Measurements from ENCODE around the gene NUP93. TPM values are rescaled to one million over a fixed set of nuclear protein-coding genes. Genes with fewer than 3 reads are reported as not detected.

NUP93 gene
- total RNA-seq, 2 experiments from 2014 or later, result 161 to 172 TPM

DNA sequence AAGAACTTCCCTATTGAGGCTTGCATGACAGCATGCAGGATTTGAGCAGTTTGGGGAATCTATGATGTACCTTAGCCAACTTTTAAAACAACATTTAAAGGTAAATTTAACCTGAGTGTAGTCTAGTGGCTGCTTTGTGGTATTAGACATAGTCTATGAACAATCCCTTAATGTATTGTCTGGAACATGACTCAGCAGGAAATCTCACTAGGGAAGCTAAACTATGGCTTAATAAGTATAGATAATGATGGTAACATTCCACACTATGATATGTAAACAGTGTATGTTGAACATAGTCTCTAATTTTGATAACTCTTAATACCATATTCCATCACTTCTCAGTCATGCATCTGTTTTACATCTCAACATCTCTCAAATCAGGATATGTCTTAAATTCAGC is 83.0 kb downstream of the NUP93 start:
- Mint-ChIP-seq H3K36me3 (ENCODE audit: low read depth) (peaks cover 7% of the 10 kb centered on the region), H3K9me3 (no peaks in the 10 kb centered on the region), H3K4me3 (no peak overlapping the region), H3K27me3 (ENCODE audit: low read depth) (no peaks in the 10 kb centered on the region), H3K27ac (no peak overlapping the region), H3K4me1 (ENCODE audit: low read depth) (no peaks in the 10 kb centered on the region)
- CTCF ChIA-PET, result no interaction called here
- intact Hi-C loops (cut with micrococcal nuclease), result no loop called here
- DNase-seq, result no peak

- CTCF ChIA-PET, result no interaction called here
- H3K9me3 Mint-ChIP-seq, result no peaks in the 10 kb centered on the region
- no peak for DNase-seq
- no peaks in the 10 kb centered on the region for H3K4me1 Mint-ChIP-seq (ENCODE audit: low read depth)
- H3K4me3 Mint-ChIP-seq, result no peak overlapping the region
- no peaks in the 10 kb centered on the region for H3K27me3 Mint-ChIP-seq (ENCODE audit: low read depth)
- peaks cover 8% of the 10 kb centered on the region for H3K36me3 Mint-ChIP-seq (ENCODE audit: low read depth)
- no peak overlapping the region for H3K27ac Mint-ChIP-seq
- intact Hi-C loops (cut with micrococcal nuclease), result no loop called here
These were observed 84.9 kb downstream of the NUP93 start for GRCh38 chr16:56814537-56815432.

GRCh38 chr16:56815721-56816120 is 85.8 kb downstream of the NUP93 start:
- CTCF ChIA-PET, result no interaction called here
- H3K4me1 Mint-ChIP-seq (ENCODE audit: low read depth), result no peaks in the 10 kb centered on the region
- H3K27ac Mint-ChIP-seq, result no peak overlapping the region
- H3K9me3 Mint-ChIP-seq, result no peaks in the 10 kb centered on the region
- DNase-seq, result no peak
- intact Hi-C loops (cut with micrococcal nuclease), result no loop called here
- peaks cover 9% of the 10 kb centered on the region for H3K36me3 Mint-ChIP-seq (ENCODE audit: low read depth)
- no peak overlapping the region for H3K4me3 Mint-ChIP-seq
- H3K27me3 Mint-ChIP-seq (ENCODE audit: low read depth), result no peaks in the 10 kb centered on the region

- H3K9me3 Mint-ChIP-seq, result no peaks in the 10 kb centered on the region
- H3K27ac Mint-ChIP-seq, result no peak overlapping the region
- H3K4me3 Mint-ChIP-seq, result no peak overlapping the region
These were observed 87.1 kb downstream of the NUP93 start for GRCh38 chr16:56817056-56817455.

DNA sequence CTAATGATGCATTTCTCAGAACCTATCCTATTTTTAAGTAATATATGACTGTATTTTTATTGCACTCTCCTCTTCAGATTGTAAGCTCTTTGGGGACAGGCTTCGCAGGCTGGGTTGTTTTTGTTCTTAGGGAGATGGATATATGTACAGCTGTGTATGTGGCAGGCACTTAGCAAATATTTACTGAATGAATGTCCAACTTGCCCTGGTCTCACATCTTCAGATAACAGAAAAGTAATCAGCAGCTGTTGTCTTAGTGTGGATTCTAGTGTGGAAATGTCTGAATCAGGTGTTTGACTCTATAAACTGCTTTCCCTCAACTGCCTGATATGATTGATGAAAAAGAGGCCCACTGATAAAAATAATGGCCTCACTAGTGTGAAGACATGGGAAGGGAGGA is 88.0 kb downstream of the NUP93 start:
- DNase-seq, result no peak
- no peaks in the 10 kb centered on the region for H3K4me1 Mint-ChIP-seq (ENCODE audit: low read depth)
- no peak overlapping the region for H3K4me3 Mint-ChIP-seq
- no peaks in the 10 kb centered on the region for H3K27me3 Mint-ChIP-seq (ENCODE audit: low read depth)
- intact Hi-C loops (cut with micrococcal nuclease), result no loop called here
- peaks cover 19% of the 10 kb centered on the region for H3K36me3 Mint-ChIP-seq (ENCODE audit: low read depth)
- CTCF ChIA-PET, result interaction anchor here (0.8 to 1.7 kb wide), 3 partner anchors 12 to 134 kb away, joined by 3 to 4 read pairs (median 3); no protein-coding TSS in a partner anchor
- no peaks in the 10 kb centered on the region for H3K9me3 Mint-ChIP-seq
- H3K27ac Mint-ChIP-seq, result no peak overlapping the region

More at GRCh38 chr16:56817056-56817455, 87.1 kb downstream of the NUP93 start:
- peaks cover 16% of the 10 kb centered on the region for H3K36me3 Mint-ChIP-seq (ENCODE audit: low read depth)
- H3K4me1 Mint-ChIP-seq (ENCODE audit: low read depth), result no peaks in the 10 kb centered on the region
- intact Hi-C loops (cut with micrococcal nuclease), result no loop called here
- DNase-seq, result no peak
- H3K27me3 Mint-ChIP-seq (ENCODE audit: low read depth), result no peaks in the 10 kb centered on the region
- CTCF ChIA-PET, result interaction anchor here (0.8 to 1.7 kb wide), 2 partner anchors 24 to 135 kb away, joined by 3 to 4 read pairs; no protein-coding TSS in a partner anchor

DNA sequence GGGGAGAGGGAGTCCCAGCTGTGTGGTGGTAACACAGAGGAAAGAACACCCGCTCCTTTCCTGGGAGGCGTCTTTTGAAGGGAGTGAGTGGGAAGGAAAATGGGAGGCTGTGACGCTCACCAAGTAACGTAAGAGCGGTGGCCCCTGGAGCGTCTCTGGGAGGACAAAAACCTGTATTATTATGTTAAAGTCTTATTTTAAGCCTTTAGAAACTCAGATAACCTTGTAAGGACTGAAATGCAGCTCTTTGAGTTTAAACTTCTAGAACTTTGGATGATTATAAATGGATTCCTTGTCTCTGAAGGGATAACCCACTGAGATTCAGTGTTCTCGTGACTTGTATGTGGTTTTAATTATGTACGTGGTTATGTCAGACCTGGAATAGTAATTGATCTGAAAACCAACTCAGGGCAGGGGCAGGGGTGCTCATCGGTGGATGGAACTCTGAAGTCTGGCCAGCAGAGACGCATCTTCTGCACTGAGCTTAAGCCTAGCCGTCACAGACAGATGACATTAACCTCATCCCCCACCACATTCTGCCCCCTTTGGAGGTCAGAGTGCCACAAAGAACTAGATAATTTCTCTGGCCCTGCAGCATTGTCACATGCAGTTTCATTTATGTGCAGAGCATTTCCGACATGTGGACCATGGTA is 93.3 kb downstream of the NUP93 start:
- Mint-ChIP-seq H3K9me3 (no peaks in the 10 kb centered on the region), H3K27me3 (ENCODE audit: low read depth) (no peaks in the 10 kb centered on the region), H3K36me3 (ENCODE audit: low read depth) (peaks cover 38% of the 10 kb centered on the region), H3K4me3 (no peak overlapping the region), H3K4me1 (ENCODE audit: low read depth) (no peaks in the 10 kb centered on the region), H3K27ac (no peak overlapping the region)
- DNase-seq, result no peak
- intact Hi-C loops (cut with micrococcal nuclease), result no loop called here
- CTCF ChIA-PET, result no interaction called here

DNA sequence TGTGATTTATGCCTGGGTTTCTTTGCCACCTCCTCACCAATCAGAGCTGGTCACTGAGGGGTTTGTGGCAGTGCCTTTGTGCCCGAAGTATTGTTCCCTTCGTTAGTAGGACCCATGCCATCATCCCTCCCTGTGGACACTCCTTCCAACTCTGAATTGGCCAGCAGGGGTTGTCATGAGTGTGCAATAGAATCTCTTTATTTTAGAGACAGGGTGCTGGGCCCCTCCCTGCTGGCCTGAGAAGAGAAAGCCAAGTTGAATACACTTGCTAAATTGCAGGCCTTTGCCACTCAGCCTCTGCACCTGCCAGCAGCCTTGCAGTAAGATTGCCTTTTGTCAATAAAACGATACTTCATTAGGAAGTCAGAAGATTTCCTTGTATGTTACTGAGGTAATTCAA is 94.4 kb downstream of the NUP93 start:
- no peak overlapping the region for H3K4me3 Mint-ChIP-seq
- H3K36me3 Mint-ChIP-seq (ENCODE audit: low read depth), result peaks cover 43% of the 10 kb centered on the region
- no peak for DNase-seq
- H3K27ac Mint-ChIP-seq, result no peak overlapping the region
- CTCF ChIA-PET, result interaction anchor here (0.7 to 1.5 kb wide), 3 partner anchors 32 to 113 kb away, joined by 3 to 4 read pairs (median 3); no protein-coding TSS in a partner anchor
- no peaks in the 10 kb centered on the region for H3K27me3 Mint-ChIP-seq (ENCODE audit: low read depth)
- intact Hi-C loops (cut with micrococcal nuclease), result no loop called here
- no peaks in the 10 kb centered on the region for H3K4me1 Mint-ChIP-seq (ENCODE audit: low read depth)
- no peaks in the 10 kb centered on the region for H3K9me3 Mint-ChIP-seq

- Mint-ChIP-seq H3K36me3 (ENCODE audit: low read depth) (peaks cover 45% of the 10 kb centered on the region), H3K4me1 (ENCODE audit: low read depth) (no peaks in the 10 kb centered on the region), H3K4me3 (no peak overlapping the region), H3K27me3 (ENCODE audit: low read depth) (no peaks in the 10 kb centered on the region), H3K9me3 (no peaks in the 10 kb centered on the region), H3K27ac (no peak overlapping the region)
- DNase-seq, result no peak
- intact Hi-C loops (cut with micrococcal nuclease), result no loop called here
- CTCF ChIA-PET, result interaction anchor here (0.7 to 1.5 kb wide), 3 partner anchors 31 to 112 kb away, joined by 3 to 4 read pairs (median 3); no protein-coding TSS in a partner anchor
These were observed 94.9 kb downstream of the NUP93 start for GRCh38 chr16:56824804-56825203.

DNA sequence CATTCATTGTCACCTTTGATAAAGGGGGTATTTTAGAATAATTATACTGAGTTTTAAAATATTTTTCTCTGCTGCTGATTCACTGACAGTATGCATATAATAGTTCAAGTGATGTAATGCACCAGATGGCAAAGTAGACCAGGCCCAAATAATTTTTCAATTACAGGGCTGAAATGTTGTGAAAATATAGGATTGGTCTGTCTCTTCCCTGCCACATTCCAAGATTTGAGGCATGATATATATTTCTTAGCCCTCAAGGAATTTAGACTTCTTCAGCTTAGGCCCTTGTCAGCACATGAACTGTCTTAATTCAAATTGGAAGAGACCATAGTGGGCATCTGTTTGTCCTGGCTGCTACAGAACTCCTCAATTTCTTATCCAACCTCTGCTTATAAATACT is 95.9 kb downstream of the NUP93 start:
- Mint-ChIP-seq H3K27ac (no peak overlapping the region), H3K9me3 (no peaks in the 10 kb centered on the region), H3K27me3 (ENCODE audit: low read depth) (no peaks in the 10 kb centered on the region), H3K4me3 (no peak overlapping the region), H3K36me3 (ENCODE audit: low read depth) (peaks cover 44% of the 10 kb centered on the region), H3K4me1 (ENCODE audit: low read depth) (no peaks in the 10 kb centered on the region)
- no peak for DNase-seq
- CTCF ChIA-PET, result interaction anchor here (0.7 kb wide), 1 partner anchor 1821 kb away, joined by 3 read pairs; no protein-coding TSS in a partner anchor
- intact Hi-C loops (cut with micrococcal nuclease), result no loop called here

- H3K4me3 Mint-ChIP-seq, result no peak overlapping the region
- no peak for DNase-seq
- H3K36me3 Mint-ChIP-seq (ENCODE audit: low read depth), result peaks cover 53% of the 10 kb centered on the region
- no peaks in the 10 kb centered on the region for H3K9me3 Mint-ChIP-seq
- H3K27me3 Mint-ChIP-seq (ENCODE audit: low read depth), result no peaks in the 10 kb centered on the region
- CTCF ChIA-PET, result interaction anchor here (1.3 to 1.4 kb wide), 2 partner anchors 122 to 127 kb away, joined by 3 read pairs; no protein-coding TSS in a partner anchor
- intact Hi-C loops (cut with micrococcal nuclease), result no loop called here
- peaks cover 13% of the 10 kb centered on the region for H3K4me1 Mint-ChIP-seq (ENCODE audit: low read depth)
- no peak overlapping the region for H3K27ac Mint-ChIP-seq
These were observed 98.7 kb downstream of the NUP93 start for GRCh38 chr16:56828647-56829046.

GRCh38 chr16:56830669-56831068 is 100.7 kb downstream of the NUP93 start:
- H3K9me3 Mint-ChIP-seq, result no peaks in the 10 kb centered on the region
- CTCF ChIA-PET, result no interaction called here
- no peak for DNase-seq
- intact Hi-C loops (cut with micrococcal nuclease), result no loop called here
- no peak overlapping the region for H3K4me3 Mint-ChIP-seq
- peaks cover 13% of the 10 kb centered on the region for H3K4me1 Mint-ChIP-seq (ENCODE audit: low read depth)
- H3K27me3 Mint-ChIP-seq (ENCODE audit: low read depth), result no peaks in the 10 kb centered on the region
- no peak overlapping the region for H3K27ac Mint-ChIP-seq
- peaks cover 55% of the 10 kb centered on the region for H3K36me3 Mint-ChIP-seq (ENCODE audit: low read depth)

DNA sequence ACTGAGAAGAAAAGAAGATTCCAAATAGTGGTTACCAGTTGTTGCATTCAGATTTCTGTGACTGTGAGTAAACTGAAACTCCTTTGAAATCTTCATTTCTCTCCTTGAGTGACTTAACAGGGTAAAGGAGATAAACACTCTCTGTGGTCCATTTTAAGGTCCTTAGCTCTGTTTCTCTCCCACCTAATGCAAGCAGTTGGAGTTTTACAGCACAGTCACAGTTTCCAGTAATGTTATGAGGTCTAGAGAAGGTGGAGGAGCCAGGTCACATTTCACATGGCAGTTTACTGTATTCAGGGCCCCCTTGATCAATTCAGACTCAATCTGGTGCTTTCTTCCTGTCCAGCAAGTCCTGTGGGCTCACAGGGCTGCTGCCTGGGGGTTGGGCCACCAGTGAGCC is 102.8 kb downstream of the NUP93 start:
- Mint-ChIP-seq H3K4me1 (ENCODE audit: low read depth) (peaks cover 13% of the 10 kb centered on the region), H3K36me3 (ENCODE audit: low read depth) (peaks cover 57% of the 10 kb centered on the region), H3K27ac (peak overlapping the region; percentile 17), H3K9me3 (no peaks in the 10 kb centered on the region), H3K4me3 (no peak overlapping the region), H3K27me3 (ENCODE audit: low read depth) (no peaks in the 10 kb centered on the region)
- intact Hi-C loops (cut with micrococcal nuclease), result no loop called here
- CTCF ChIA-PET, result interaction anchor here (0.5 kb wide), 1 partner anchor 151 kb away, joined by 3 read pairs; no protein-coding TSS in a partner anchor
- DNase-seq, result no peak

All from activated naive CD4-positive, alpha-beta T cell treated with anti-CD3 and anti-CD28 coated beads for 36 hours (primary cell).